Heart left ventricle (tissue), 16 donors: ENCODE data around the gene STIP1. TPM values are rescaled to one million over a fixed set of nuclear protein-coding genes. Genes with fewer than 3 reads are reported as not detected.

ENCODE experiments used
- ATAC-seq, 4 donors: fragments of 200-7000 bp; cut with Tn5 transposase; one replicate each; pipeline ENCODE4 v1.9.1; 2020 to 2022; ENCODE audit warnings: moderate library complexity in 4 of 4, mild to moderate bottlenecking in 3 of 4, moderate number of reproducible peaks in 1 of 4
- DNase-seq, 5 donors: peaks; one replicate each; pipeline ENCODE4 v3.0.0-alpha.2; 2020
- H3K27ac ChIP-seq, 12 donors: fragments of 200-600 bp; sonication (generic) in 4 of 12; one replicate each; pipeline versions ENCODE4 v1.5.0 to v1.8.0; 2016 to 2022; ENCODE audit warnings: mild to moderate bottlenecking in 2 of 12
- H3K27me3 ChIP-seq, 9 donors: fragments of 200-600 bp; sonication (generic) in 2 of 9; one replicate each; pipeline versions ENCODE4 v1.5.1 to v1.8.0; 2016 to 2022; ENCODE audit warnings: mild to moderate bottlenecking in 3 of 9
- H3K36me3 ChIP-seq, 9 donors: fragments of 200-600 bp; sonication (generic) in 2 of 9; one replicate each; pipeline versions ENCODE4 v1.5.0 to v1.8.0; 2018 to 2022; ENCODE audit warnings: mild to moderate bottlenecking in 2 of 9
- H3K4me1 ChIP-seq, 12 donors: fragments of 200-600 bp; sonication (generic) in 4 of 12; one replicate each; pipeline versions ENCODE4 v1.5.0 to v1.8.0; 2016 to 2022; ENCODE audit warnings: mild to moderate bottlenecking in 3 of 12
- H3K4me3 ChIP-seq, 12 donors: fragments of 200-600 bp; sonication (generic) in 4 of 12; one replicate each; pipeline versions ENCODE4 v1.5.0 to v1.8.0; 2017 to 2022; ENCODE audit warnings: mild to moderate bottlenecking in 9 of 12, moderate library complexity in 4 of 12
- H3K9me3 ChIP-seq, 12 donors: fragments of 200-600 bp; sonication (generic) in 4 of 12; one replicate each; pipeline versions ENCODE4 v1.5.0 to v1.8.0; 2016 to 2022; ENCODE audit warnings: mild to moderate bottlenecking in 1 of 12
- POLR2A ChIP-seq, 2 donors: fragments of 450-650 bp; IDR thresholded peaks; one replicate each; pipeline ENCODE4 v1.6.1; 2017; ENCODE audit warnings: antibody characterized with exemption in 2 of 2, mild to moderate bottlenecking in 2 of 2, moderate library complexity in 2 of 2
- WGBS, 4 donors: extraction: QIAGEN DNeasy Blood & Tissue Kit in 2 of 4; methylation state at CpG; one replicate each; pipeline versions ENCODE4 v1.1.5 to v1.1.7; 2013 to 2018; 5-methylcytosine and 5-hydroxymethylcytosine counted together
- intact Hi-C, 10 donors: fragments of 100-400 bp; cut with DNase I; formaldehyde crosslinking; loops; one replicate each; pipeline versions ENCODE4 v1.11.1 to v1.14.2; 2022
- polyA plus RNA-seq, 2 donors: library from polyadenylated mRNA; stranded (reverse); fragments of 200-250 nt; gene quantifications; one replicate each; pipeline ENCODE4 v1.2.3, GENCODE V29; 2013
- total RNA-seq, 9 donors: library from RNA; depleted of rRNA in 2 of 9; stranded (reverse); fragments of >200 nt in 2 of 9; fragmentation: NEBNext Ultra II Directional in 3 of 9; extraction: Animal tissue kit (Norgen Biotek cat#: 25700) in 3 of 9; gene quantifications; one replicate each; pipeline versions ENCODE4 v1.1.0 to v1.2.4, GENCODE V29; 2016 to 2023
- TF ChIP-seq, protein P1 (sequence below), 12 donors: fragments of 200-600 bp; sonication (generic) in 4 of 12; IDR thresholded peaks; one replicate each; pipeline versions ENCODE4 v1.5.0 to v1.8.0; 2018 to 2022; ENCODE audit warnings: antibody characterized with exemption in 12 of 12, mild to moderate bottlenecking in 5 of 12
- donor health status: ischemic (EF 13 %, LVEDD 7.1; RV severe dilation, severe dysfunction).
- donor health status: healthy with polysubstance abuse.
- donor health status: DM: no; HTN: yes; CAD: no.
- donor health status: DM: no; HTN: no; CAD: no.
- donor health status: ischemic (EF 25% LVEDD 6.9; RV normal size, moderate dysfunction).
- donor health status: ischemic (EF 25% LVEDD 5.7; RV mildly dilated, moderate dysfunction).
- donor health status: healthy.
- donor health status: DM: yes; HTN: yes; CAD: no.
- donor health status: ischemic (EF 35%, LVEDD 5.7; RV mildly dilated, moderate dysfunction).
- donor health status: nonischemic (EF 11% LVEDD 7.7; RV severe dilation, severe dysfunction).
- donor health status: DM: yes; HTN: yes; CAD: no.
- donor health status: PGD.
- donor health status: ischemic (EF 29% LVEDD 5.4; RV normal size, mild dysfunction).
- donor health status: nonischemic (EF 23%, LVEDD 6.1; RV moderate dilation, normal function).

STIP1 gene
- total and polyA plus RNA-seq, 11 donors: 68.8 to 175 (median 88.8) TPM

DNA sequence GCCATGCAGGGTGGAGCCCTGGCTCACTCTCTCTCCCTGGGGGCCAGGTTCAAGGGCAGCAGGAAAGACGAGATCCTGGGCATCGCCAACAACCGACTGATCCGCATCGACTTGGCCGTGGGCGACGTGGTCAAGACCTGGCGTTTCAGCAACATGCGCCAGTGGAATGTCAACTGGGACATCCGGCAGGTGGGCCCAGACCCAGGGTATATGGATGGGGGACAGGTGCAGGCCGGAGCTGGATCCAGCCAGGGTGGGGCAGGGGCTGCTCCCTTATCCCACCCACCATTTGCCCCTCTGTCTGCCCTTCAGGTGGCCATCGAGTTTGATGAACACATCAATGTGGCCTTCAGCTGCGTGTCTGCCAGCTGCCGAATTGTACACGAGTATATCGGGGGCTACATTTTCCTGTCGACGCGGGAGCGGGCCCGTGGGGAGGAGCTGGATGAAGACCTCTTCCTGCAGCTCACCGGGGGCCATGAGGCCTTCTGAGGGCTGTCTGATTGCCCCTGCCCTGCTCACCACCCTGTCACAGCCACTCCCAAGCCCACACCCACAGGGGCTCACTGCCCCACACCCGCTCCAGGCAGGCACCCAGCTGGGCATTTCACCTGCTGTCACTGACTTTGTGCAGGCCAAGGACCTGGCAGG is 37.2 kb downstream of the STIP1 start:
- H3K4me3 ChIP-seq: no peak overlapping the region
- H3K9me3 ChIP-seq: no peaks in the 10 kb centered on the region
- H3K4me1 ChIP-seq: peaks cover 0 to 37% (median 25%) of the 10 kb centered on the region in 12 donors
- H3K36me3 ChIP-seq: peaks cover 0 to 58% (median 11%) of the 10 kb centered on the region in 9 donors
- TF ChIP-seq, protein P1, sequence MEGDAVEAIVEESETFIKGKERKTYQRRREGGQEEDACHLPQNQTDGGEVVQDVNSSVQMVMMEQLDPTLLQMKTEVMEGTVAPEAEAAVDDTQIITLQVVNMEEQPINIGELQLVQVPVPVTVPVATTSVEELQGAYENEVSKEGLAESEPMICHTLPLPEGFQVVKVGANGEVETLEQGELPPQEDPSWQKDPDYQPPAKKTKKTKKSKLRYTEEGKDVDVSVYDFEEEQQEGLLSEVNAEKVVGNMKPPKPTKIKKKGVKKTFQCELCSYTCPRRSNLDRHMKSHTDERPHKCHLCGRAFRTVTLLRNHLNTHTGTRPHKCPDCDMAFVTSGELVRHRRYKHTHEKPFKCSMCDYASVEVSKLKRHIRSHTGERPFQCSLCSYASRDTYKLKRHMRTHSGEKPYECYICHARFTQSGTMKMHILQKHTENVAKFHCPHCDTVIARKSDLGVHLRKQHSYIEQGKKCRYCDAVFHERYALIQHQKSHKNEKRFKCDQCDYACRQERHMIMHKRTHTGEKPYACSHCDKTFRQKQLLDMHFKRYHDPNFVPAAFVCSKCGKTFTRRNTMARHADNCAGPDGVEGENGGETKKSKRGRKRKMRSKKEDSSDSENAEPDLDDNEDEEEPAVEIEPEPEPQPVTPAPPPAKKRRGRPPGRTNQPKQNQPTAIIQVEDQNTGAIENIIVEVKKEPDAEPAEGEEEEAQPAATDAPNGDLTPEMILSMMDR (IDR thresholded peaks at IDR 0.05): no peak
- no peak for TF ChIP-seq POLR2A (IDR thresholded peaks at IDR 0.05)
- H3K27me3 ChIP-seq: no peaks in the 10 kb centered on the region
- DNase-seq (peak in 1 of 5 donors; percentile 28), ATAC-seq (no peak)
- 71 to 81% (median 81%) methylated on average over 21 to 24 of the region's 24 CpGs for WGBS, 4 donors
- H3K27ac ChIP-seq: peak overlapping the region in 2 of 12 donors; percentile 5 to 18
- intact Hi-C loops: no loop called here

DNA sequence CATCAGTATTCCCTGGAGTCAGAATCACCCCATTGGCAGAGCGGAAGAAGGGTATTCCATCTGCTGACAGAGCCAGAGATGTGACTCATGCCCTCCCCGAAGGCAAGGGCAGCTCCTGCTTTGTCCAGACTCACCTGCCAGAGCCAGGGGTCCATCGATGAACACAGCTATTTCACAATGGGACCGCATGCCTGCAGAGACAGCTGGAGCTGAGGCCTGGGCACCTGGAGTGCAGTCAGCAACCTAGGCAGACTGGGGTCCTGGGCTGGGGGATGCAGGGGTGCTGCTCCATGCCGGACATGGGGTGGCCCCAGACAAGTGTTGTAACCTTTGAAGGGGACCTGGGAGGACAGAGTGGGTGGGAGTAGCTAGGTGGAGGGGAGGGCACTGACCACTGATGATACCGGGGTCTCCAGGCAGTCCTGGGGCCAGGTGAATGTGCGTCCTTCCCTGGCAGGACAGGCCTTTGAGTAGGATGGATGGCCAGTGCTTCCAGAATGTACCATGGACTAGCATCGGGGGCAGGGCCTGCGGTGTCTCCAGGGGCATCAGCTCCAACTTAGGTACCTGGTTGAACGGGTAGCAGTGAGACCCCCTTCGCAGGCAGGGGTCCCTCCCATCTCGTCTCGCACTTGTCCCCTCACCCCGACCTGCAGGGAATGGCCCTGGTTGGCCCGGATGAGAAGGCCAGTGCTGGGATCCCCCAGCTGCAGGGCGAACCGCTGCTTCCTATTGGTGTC is 38.4 kb downstream of the STIP1 start:
- intact Hi-C loops: loop anchor here in 1 of 10 donors (2.0 kb wide), 1 partner anchor 44 kb away; no protein-coding TSS in a partner anchor
- 90 to 93% (median 92%) methylated on average over 14 to 17 of the region's 17 CpGs for whole genome bisulfite sequencing, 4 donors
- TF ChIP-seq POLR2A (IDR thresholded peaks at IDR 0.05): no peak
- TF ChIP-seq, protein P1 (IDR thresholded peaks at IDR 0.05): no peak
- ATAC-seq (no peak), DNase-seq (peak in 2 of 5 donors; percentile 31)
- H3K4me1 ChIP-seq: peaks cover 0 to 47% (median 28%) of the 10 kb centered on the region in 12 donors
- H3K9me3 ChIP-seq: no peaks in the 10 kb centered on the region
- H3K27ac ChIP-seq: peak overlapping the region in 2 of 12 donors; percentile 95 to 98
- H3K4me3 ChIP-seq: no peak overlapping the region
- no peaks in the 10 kb centered on the region for H3K27me3 ChIP-seq
- peaks cover 0 to 46% (median 11%) of the 10 kb centered on the region in 9 donors for H3K36me3 ChIP-seq

DNA sequence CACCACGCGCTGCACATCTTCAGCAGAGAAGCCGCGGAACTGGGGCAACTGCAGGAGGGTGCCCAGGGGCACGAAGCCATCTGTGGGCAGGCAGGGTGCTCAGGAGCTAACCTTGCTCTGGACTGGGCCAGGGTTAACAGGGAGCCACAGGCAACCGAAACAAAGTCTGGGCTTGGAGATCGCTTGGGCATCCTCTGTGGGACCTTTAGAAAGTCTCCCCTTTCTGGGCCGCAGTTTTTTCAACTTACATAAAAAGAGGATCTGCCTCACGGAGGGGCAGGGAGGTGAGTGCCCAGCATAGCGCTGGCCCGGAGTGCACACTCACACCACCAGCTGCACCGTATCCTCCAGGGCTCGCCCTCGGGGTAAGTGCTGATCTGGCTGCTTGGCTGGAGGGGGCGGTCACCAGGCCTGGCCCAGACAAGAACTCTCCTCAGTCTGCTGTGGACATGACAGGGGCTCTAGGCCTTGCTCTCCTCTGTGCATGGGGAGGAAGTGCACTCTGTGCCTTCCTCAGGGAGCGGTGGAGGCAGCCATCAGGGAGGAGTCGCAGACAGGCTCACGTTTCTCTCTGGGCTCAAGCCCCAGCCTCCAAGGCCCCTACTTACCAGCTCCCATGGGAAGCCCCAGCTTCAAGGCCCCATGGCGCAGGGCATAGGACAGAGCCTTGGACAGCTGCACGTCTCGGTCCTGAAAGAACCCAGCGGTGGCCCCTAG is 39.1 kb downstream of the STIP1 start:
- intact Hi-C loops: loop anchor here in 2 of 10 donors (2.0 to 5.0 kb wide), 2 partner anchors 38 to 44 kb away; partner anchors contain the start of gene STIP1 (in 1 of the 2)
- Histone ChIP-seq H3K27ac (peak overlapping the region; percentile 82 to 98 (median 96)), H3K36me3 (peaks cover 0 to 39% (median 11%) of the 10 kb centered on the region in 9 donors), H3K4me1 (peaks cover 3 to 54% (median 36%) of the 10 kb centered on the region in 12 donors), H3K27me3 (no peaks in the 10 kb centered on the region), H3K4me3 (peak overlapping the region; percentile 56 to 94 (median 83)), H3K9me3 (no peaks in the 10 kb centered on the region)
- TF ChIP-seq, protein P1 (IDR thresholded peaks at IDR 0.05): no peak
- no peak for TF ChIP-seq POLR2A (IDR thresholded peaks at IDR 0.05)
- 63 to 78% (median 67%) methylated on average over 14 to 22 of the region's 22 CpGs for WGBS, 4 donors
- ATAC-seq (peak in 1 of 4 donors; percentile 1), DNase-seq (peak in 2 of 5 donors; percentile 25 to 27)
